HG03103 (cell line): ENCODE results near the gene ATP5F1D.

Experiments used
- ATAC-seq: cut with Tn5 transposase; IDR thresholded peaks from one replicate; pipeline ENCODE4 v1.9.1; 2021; ENCODE audit warnings: low read depth; ENCODE audit not compliant: unreplicated experiment

Gene ATP5F1D

GRCh38 chr19:1278713-1279660 is 37.4 kb downstream of the ATP5F1D start:
- ATAC-seq = no peak

- ATAC-seq = no peak
Measured at GRCh38 chr19:1279782-1280341, 38.3 kb downstream of the ATP5F1D start.

GRCh38 chr19:1280636-1281568 is 39.4 kb downstream of the ATP5F1D start:
- no peak for ATAC-seq

- no peak for ATAC-seq
Measured at GRCh38 chr19:1281569-1282287, 40.2 kb downstream of the ATP5F1D start.

- no peak for ATAC-seq
Measured at GRCh38 chr19:1282588-1283206, 41.1 kb downstream of the ATP5F1D start.

- no peak for ATAC-seq
Measured at GRCh38 chr19:1283207-1283916, 41.8 kb downstream of the ATP5F1D start.

- no peak for ATAC-seq
Measured at GRCh38 chr19:1283917-1284292, 42.4 kb downstream of the ATP5F1D start.

GRCh38 chr19:1284293-1284978 is 42.9 kb downstream of the ATP5F1D start:
- ATAC-seq = no peak

GRCh38 chr19:1284979-1285736 is 43.6 kb downstream of the ATP5F1D start:
- no peak for ATAC-seq

- ATAC-seq = no peak
Measured at GRCh38 chr19:1285737-1286360, 44.3 kb downstream of the ATP5F1D start, which contains the start of gene EFNA2. TSS of gene EFNA2 (plus strand) at chr19:1285873. CDS start at chr19:1286169, 296 bp downstream.

- ATAC-seq = no peak
Measured at GRCh38 chr19:1286487-1287353, 45.2 kb downstream of the ATP5F1D start.

GRCh38 chr19:1287354-1288225 is 46.0 kb downstream of the ATP5F1D start:
- ATAC-seq = no peak

GRCh38 chr19:1288226-1288612 is 46.7 kb downstream of the ATP5F1D start:
- no peak for ATAC-seq

- ATAC-seq = no peak
Measured at GRCh38 chr19:1288833-1289685, 47.5 kb downstream of the ATP5F1D start.

GRCh38 chr19:1289686-1290025 is 48.1 kb downstream of the ATP5F1D start:
- ATAC-seq = no peak
